HG03095 (cell line): Measurements from ENCODE around the gene MBD1.
"Not testable (repeated sequence)": the region's sequence is repeated elsewhere in the genome, so short reads cannot be mapped to it uniquely, and the experiment has no call there.

Experiments used
- ATAC-seq: cut with Tn5 transposase; IDR thresholded peaks from one replicate; pipeline ENCODE4 v1.9.1; 2021; ENCODE audit warnings: moderate library complexity; ENCODE audit not compliant: unreplicated experiment

Gene MBD1

GRCh38 chr18:50293039-50293438 is 11.7 kb upstream of the MBD1 start:
- no peak for ATAC-seq

GRCh38 chr18:50289108-50289443 is 7.8 kb upstream of the MBD1 start:
- no peak for ATAC-seq

GRCh38 chr18:50288348-50289107 is 7.2 kb upstream of the MBD1 start:
- ATAC-seq: not testable (repeated sequence)

GRCh38 chr18:50287441-50288347 is 6.4 kb upstream of the MBD1 start, which contains the start of gene CXXC1:
CXXC1 (minus strand) TSS chr18:50287692; CDS start chr18:50287589, 103 bp downstream.
- ATAC-seq: peak; percentile 86

GRCh38 chr18:50287028-50287440 is 5.7 kb upstream of the MBD1 start:
- no peak for ATAC-seq

- ATAC-seq: no peak
Measured at GRCh38 chr18:50286391-50287027, 5.2 kb upstream of the MBD1 start.

- ATAC-seq: no peak
Measured at GRCh38 chr18:50285631-50286321, 4.5 kb upstream of the MBD1 start.

GRCh38 chr18:50285071-50285470 is 3.7 kb upstream of the MBD1 start:
- ATAC-seq: no peak

- ATAC-seq: no peak
Measured at GRCh38 chr18:50284255-50284885, 3.0 kb upstream of the MBD1 start.

- no peak for ATAC-seq
Measured at GRCh38 chr18:50283469-50284209, 2.3 kb upstream of the MBD1 start.

- no peak for ATAC-seq
Measured at GRCh38 chr18:50282521-50283335, 1.4 kb upstream of the MBD1 start.

- ATAC-seq: no peak
Measured at GRCh38 chr18:50281972-50282520, 723 bp upstream of the MBD1 start.

- no peak for ATAC-seq
Measured at GRCh38 chr18:50280707-50281294, 522 bp downstream of the MBD1 start.

- ATAC-seq: no peak
Measured at GRCh38 chr18:50279752-50280151, 1.6 kb downstream of the MBD1 start.

- no peak for ATAC-seq
Measured at GRCh38 chr18:50277942-50278341, 3.4 kb downstream of the MBD1 start.

- no peak for ATAC-seq
Measured at GRCh38 chr18:50276452-50276851, 4.9 kb downstream of the MBD1 start.

GRCh38 chr18:50275503-50276036 is 5.8 kb downstream of the MBD1 start:
- ATAC-seq: no peak

GRCh38 chr18:50274941-50275340 is 6.4 kb downstream of the MBD1 start:
- no peak for ATAC-seq
